ENCODE results near the gene MEFV.

The MEFV gene

GRCh38 chr16:3266873-3267537, 10.6 kb upstream of the MEFV start:
- DNase-seq (ENCODE audit: low read depth in 2 of 2): no peak

GRCh38 chr16:3264137-3265036, 8.0 kb upstream of the MEFV start:
- peak; percentile 84 to 95 for DNase-seq (ENCODE audit: low read depth in 2 of 2)

GRCh38 chr16:3262517-3262916, 6.1 kb upstream of the MEFV start:
- no peak for DNase-seq (ENCODE audit: low read depth in 2 of 2)

GRCh38 chr16:3259836-3260235, 3.4 kb upstream of the MEFV start:
- DNase-seq (ENCODE audit: low read depth in 2 of 2): no peak

- no peak for DNase-seq (ENCODE audit: low read depth in 2 of 2)
These were observed 533 bp upstream of the MEFV start for GRCh38 chr16:3256866-3257465.

GRCh38 chr16:3254309-3254708, 2.1 kb downstream of the MEFV start:
- DNase-seq (ENCODE audit: low read depth in 2 of 2): no peak

- DNase-seq (ENCODE audit: low read depth in 2 of 2): no peak
These were observed 3.5 kb downstream of the MEFV start for GRCh38 chr16:3252967-3253366.

GRCh38 chr16:3249451-3249850, 7.0 kb downstream of the MEFV start:
- DNase-seq (ENCODE audit: low read depth in 2 of 2): no peak

- DNase-seq (ENCODE audit: low read depth in 2 of 2): no peak
These were observed 7.4 kb downstream of the MEFV start for GRCh38 chr16:3249020-3249419.

GRCh38 chr16:3248596-3248995, 7.8 kb downstream of the MEFV start:
- DNase-seq (ENCODE audit: low read depth in 2 of 2): no peak

- no peak for DNase-seq (ENCODE audit: low read depth in 2 of 2)
These were observed 9.6 kb downstream of the MEFV start for GRCh38 chr16:3246876-3247275.

GRCh38 chr16:3246002-3246401, 10.4 kb downstream of the MEFV start:
- no peak for DNase-seq (ENCODE audit: low read depth in 2 of 2)

GRCh38 chr16:3243882-3244281, 12.6 kb downstream of the MEFV start:
- DNase-seq (ENCODE audit: low read depth in 2 of 2): no peak

- DNase-seq (ENCODE audit: low read depth in 2 of 2): no peak
These were observed 13.7 kb downstream of the MEFV start for GRCh38 chr16:3242709-3243108.

- no peak for DNase-seq (ENCODE audit: low read depth in 2 of 2)
These were observed 14.7 kb downstream of the MEFV start for GRCh38 chr16:3241761-3242160.

- no peak for DNase-seq (ENCODE audit: low read depth in 2 of 2)
These were observed 20.4 kb downstream of the MEFV start for GRCh38 chr16:3235856-3236669.

GRCh38 chr16:3234857-3235561, 21.4 kb downstream of the MEFV start, which contains the start of gene ZNF200:
ZNF200 (minus strand) TSS chr16:3235158; CDS start chr16:3233755, 1,403 bp downstream.
- peak; percentile 84 to 89 for DNase-seq (ENCODE audit: low read depth in 2 of 2)

- DNase-seq (ENCODE audit: low read depth in 2 of 2): no peak
These were observed 21.9 kb downstream of the MEFV start for GRCh38 chr16:3234543-3234856.

- no peak for DNase-seq (ENCODE audit: low read depth in 2 of 2)
These were observed 32.4 kb downstream of the MEFV start for GRCh38 chr16:3223913-3224515.

- DNase-seq (ENCODE audit: low read depth in 2 of 2): no peak
These were observed 35.6 kb downstream of the MEFV start for GRCh38 chr16:3220839-3221238.

- no peak for DNase-seq (ENCODE audit: low read depth in 2 of 2)
These were observed 40.2 kb downstream of the MEFV start for GRCh38 chr16:3216263-3216640.
